Astrocyte of the spinal cord (primary cell): ENCODE results near the gene ECSIT.

Source experiments
- DNase-seq: peaks from one replicate; pipeline ENCODE4 v3.0.0; 2011; ENCODE audit warnings: low read depth, low spot score
- H3K4me3 ChIP-seq: 2 replicates; pipeline ENCODE4 v1.5.1; 2011; ENCODE audit warnings: low read depth, mild to moderate bottlenecking, low read length, moderate library complexity
- CTCF ChIP-seq: IDR thresholded peaks from 2 replicates; pipeline ENCODE4 v1.5.1; 2012; ENCODE audit warnings: low read depth, mild to moderate bottlenecking, low read length, inconsistent platforms
- in situ Hi-C: cut with HindIII; loops from 2 replicates; pipeline ENCODE4 v1.10.0; 2017; ENCODE audit warnings: low sequenced_read_pairs

The ECSIT gene

GRCh38 chr19:11535792-11536595, 7.1 kb upstream of the ECSIT start:
- H3K4me3 ChIP-seq, result peak overlapping the region; percentile 31
- in situ Hi-C loops, result no loop called here
- peak; percentile 75 for TF ChIP-seq CTCF
- peak; percentile 92 for DNase-seq

- no peak overlapping the region for H3K4me3 ChIP-seq
- no peak for TF ChIP-seq CTCF
- in situ Hi-C loops, result no loop called here
- no peak for DNase-seq
Observed at GRCh38 chr19:11534948-11535347, 6.0 kb upstream of the ECSIT start.

GRCh38 chr19:11534538-11534937, 5.6 kb upstream of the ECSIT start:
- no peak overlapping the region for H3K4me3 ChIP-seq
- in situ Hi-C loops, result no loop called here
- TF ChIP-seq CTCF, result no peak
- DNase-seq, result no peak

DNA sequence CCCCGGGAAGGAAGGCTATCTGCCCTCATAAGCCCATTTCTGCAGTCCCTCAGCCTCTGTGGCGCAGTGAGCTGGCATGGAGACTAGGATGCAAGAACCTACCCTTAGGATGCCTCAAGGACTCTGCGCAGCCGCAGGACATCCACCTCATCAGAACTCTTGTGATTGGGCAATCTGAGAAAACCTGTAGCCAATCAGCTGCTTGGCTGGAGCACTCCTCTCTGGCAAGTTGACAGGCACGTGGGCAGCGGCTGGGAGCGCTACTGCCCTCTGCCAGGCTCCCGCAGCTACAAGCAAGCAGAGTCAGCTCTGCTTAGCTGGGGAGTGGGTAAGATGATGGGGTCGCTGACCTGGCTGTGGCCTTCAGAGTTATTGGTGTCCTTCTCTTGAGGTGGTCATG, 1.5 kb upstream of the ECSIT start:
- peak; percentile 31 for TF ChIP-seq CTCF
- in situ Hi-C loops, result no loop called here
- no peak overlapping the region for H3K4me3 ChIP-seq
- peak; percentile 69 for DNase-seq

DNA sequence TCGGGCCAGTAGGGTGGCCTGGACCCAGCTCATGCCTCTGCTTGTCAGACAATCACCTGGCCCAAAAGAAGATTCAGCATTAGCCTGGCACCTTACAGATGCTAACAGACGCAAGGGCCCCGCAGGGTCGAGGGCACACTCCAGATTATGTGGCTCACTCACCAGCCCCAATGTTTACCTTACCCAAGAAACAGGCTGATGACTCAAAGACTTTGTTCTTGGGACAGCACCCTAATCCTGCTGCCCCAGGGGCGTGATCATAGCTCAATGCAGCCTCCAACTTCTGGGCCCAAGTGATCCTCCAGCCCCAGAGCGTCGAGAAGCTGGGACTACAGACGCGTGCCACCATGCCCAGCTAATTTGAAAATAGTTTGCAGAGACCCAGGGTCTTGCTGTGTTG, 9.8 kb downstream of the ECSIT start:
- H3K4me3 ChIP-seq, result no peak overlapping the region
- in situ Hi-C loops, result no loop called here
- DNase-seq, result no peak
- TF ChIP-seq CTCF, result no peak

- no peak overlapping the region for H3K4me3 ChIP-seq
- TF ChIP-seq CTCF, result no peak
- no peak for DNase-seq
- in situ Hi-C loops, result no loop called here
Observed at GRCh38 chr19:11513946-11514345, 15.0 kb downstream of the ECSIT start.
